A673 (cell line): ENCODE measurements around the gene SYT17. TPM values are rescaled to one million over a fixed set of nuclear protein-coding genes. Genes with fewer than 3 reads are reported as not detected.
A peak's percentile ranks its signal among the peaks of the same experiment; 100 is the strongest.

Source experiments
- BruUV-seq: library from RNA; stranded (reverse); fragments of 400-500 nt; replicated peaks from 2 replicates; lab custom pipeline; 2021; lab: Mats Ljungman, UMichigan
- CTCF ChIA-PET: fragments of 300-600 bp; sonication (Branson Sonifier 250); formaldehyde crosslinking; loops from one replicate; lab custom pipeline; 2022; ENCODE audit warnings: antibody characterized with exemption; lab: Charles Lee
- POLR2A ChIA-PET: fragments of 300-600 bp; sonication (Branson Sonifier 250); formaldehyde crosslinking; loops from one replicate; lab custom pipeline; 2022; ENCODE audit warnings: antibody characterized with exemption; ENCODE audit not compliant: low non-redundant PET; lab: Charles Lee
- DNase-seq: peaks from one replicate; pipeline ENCODE4 v3.0.0-alpha.2; 2015; ENCODE audit warnings: low spot score
- H3K27ac ChIP-seq: fragments of 200-600 bp; sonication (generic); 2 replicates; pipeline ENCODE4 v1.5.1; 2016; ENCODE audit warnings: mixed run types, low read depth, mild to moderate bottlenecking, mixed read lengths, antibody characterized with exemption, low read length; ENCODE audit not compliant: poor library complexity, severe bottlenecking
- H3K27me3 ChIP-seq: fragments of 200-600 bp; sonication (generic); replicated peaks from 2 replicates; pipeline ENCODE4 v1.6.1; 2017; ENCODE audit warnings: mixed run types, low read depth, mild to moderate bottlenecking, mixed read lengths, antibody characterized with exemption, low read length; ENCODE audit not compliant: insufficient read depth, poor library complexity
- H3K36me3 ChIP-seq: fragments of 200-600 bp; sonication (generic); 2 replicates; pipeline ENCODE4 v1.6.1; 2016; ENCODE audit warnings: mixed run types, mild to moderate bottlenecking, mixed read lengths, antibody characterized with exemption, low read length; ENCODE audit not compliant: insufficient read depth, poor library complexity, severe bottlenecking
- H3K4me1 ChIP-seq: fragments of 200-600 bp; sonication (generic); 2 replicates; pipeline ENCODE4 v1.6.1; 2017; ENCODE audit warnings: mixed run types, mild to moderate bottlenecking, mixed read lengths, antibody characterized with exemption, low read length; ENCODE audit not compliant: insufficient read depth, poor library complexity, severe bottlenecking
- H3K4me3 ChIP-seq: fragments of 200-600 bp; sonication (generic); 2 replicates; pipeline ENCODE4 v1.5.1; 2016; ENCODE audit warnings: low read depth, mixed run types, mild to moderate bottlenecking, mixed read lengths, low read length; ENCODE audit not compliant: poor library complexity, severe bottlenecking
- H3K9me3 ChIP-seq: fragments of 200-600 bp; sonication (generic); 2 replicates; pipeline ENCODE4 v1.6.1; 2016; ENCODE audit warnings: mixed run types, low read depth, mild to moderate bottlenecking, mixed read lengths, antibody characterized with exemption, low read length; ENCODE audit not compliant: poor library complexity, severe bottlenecking
- CTCF ChIP-seq: fragments of 300-800, 200-600 bp; sonication (generic); conservative IDR thresholded peaks from 2 replicates; pipeline ENCODE4 v1.5.1; 2017; ENCODE audit warnings: low read depth, mild to moderate bottlenecking, antibody characterized with exemption, low read length, moderate library complexity, mixed read lengths
- EZH2 ChIP-seq: fragments of 200-600 bp; sonication (generic); IDR thresholded peaks from 2 replicates; pipeline ENCODE4 v1.6.1; 2017; ENCODE audit warnings: borderline replicate concordance, low read depth, mild to moderate bottlenecking, mixed read lengths, antibody characterized with exemption, low read length; ENCODE audit not compliant: poor library complexity, severe bottlenecking
- intact Hi-C: fragments of 100-400 bp; cut with micrococcal nuclease; formaldehyde crosslinking; loops from one replicate; pipeline ENCODE4 v1.10.0; 2022; ENCODE audit not compliant: unreplicated experiment
- total RNA-seq: library from RNA; stranded (reverse); gene quantifications from 2 replicates; pipeline ENCODE4 v1.2.3, GENCODE V29; 2021

The SYT17 gene
- total RNA-seq, 1 experiment from 2014 or later = 0.24 TPM

GRCh38 chr16:19138601-19139000 lies 29.4 kb upstream of the SYT17 start:
- TF ChIP-seq EZH2 (no peak), CTCF (no peak)
- Histone ChIP-seq H3K36me3 (no peaks in the 10 kb centered on the region), H3K4me1 (peaks cover 82% of the 10 kb centered on the region), H3K4me3 (no peak overlapping the region), H3K27me3 (no peaks in the 10 kb centered on the region), H3K27ac (peak overlapping the region; percentile 61), H3K9me3 (no peaks in the 10 kb centered on the region)
- CTCF ChIA-PET = no interaction called here
- peak; percentile 67 for DNase-seq
- POLR2A ChIA-PET = no interaction called here
- BruUV-seq = no TSS peak
- intact Hi-C loops = no loop called here

- TF ChIP-seq EZH2 (no peak), CTCF (no peak)
- H3K36me3 ChIP-seq = no peaks in the 10 kb centered on the region
- H3K4me3 ChIP-seq = no peak overlapping the region
- H3K27me3 ChIP-seq = no peaks in the 10 kb centered on the region
- intact Hi-C loops = no loop called here
- CTCF ChIA-PET = no interaction called here
- DNase-seq = no peak
- BruUV-seq = no TSS peak
- H3K9me3 ChIP-seq = no peaks in the 10 kb centered on the region
- H3K27ac ChIP-seq = no peak overlapping the region
- POLR2A ChIA-PET = interaction anchor here (0.6 kb wide), 1 partner anchor 392 kb away, joined by 3 read pairs; no protein-coding TSS in a partner anchor
- H3K4me1 ChIP-seq = peaks cover 85% of the 10 kb centered on the region
Observed at GRCh38 chr16:19139436-19140091, 28.5 kb upstream of the SYT17 start.

GRCh38 chr16:19140396-19140795 lies 27.6 kb upstream of the SYT17 start:
- ChIA-PET CTCF (no interaction called here), POLR2A (no interaction called here)
- no TSS peak for BruUV-seq

More at GRCh38 chr16:19140396-19140795, 27.6 kb upstream of the SYT17 start:
- Histone ChIP-seq H3K27me3 (no peaks in the 10 kb centered on the region), H3K9me3 (no peaks in the 10 kb centered on the region), H3K36me3 (no peaks in the 10 kb centered on the region), H3K4me1 (peaks cover 79% of the 10 kb centered on the region), H3K4me3 (no peak overlapping the region), H3K27ac (peak overlapping the region; percentile 31)
- intact Hi-C loops = no loop called here
- TF ChIP-seq CTCF (no peak), EZH2 (no peak)
- DNase-seq = peak; percentile 80
